ENCODE results near the gene CDHR2.

The CDHR2 gene

GRCh38 chr5:176553260-176554085 lies 4.3 kb downstream of the CDHR2 start:
- no peak overlapping the region for H3K4me3 ChIP-seq (ENCODE audit: low read length)
- no peak for TF ChIP-seq CTCF (IDR thresholded peaks at IDR 0.05; ENCODE audit: insufficient read depth, low read depth, low read length, missing control alignments)
- DNase-seq (ENCODE audit: low read depth) = peak; percentile 97

DNA sequence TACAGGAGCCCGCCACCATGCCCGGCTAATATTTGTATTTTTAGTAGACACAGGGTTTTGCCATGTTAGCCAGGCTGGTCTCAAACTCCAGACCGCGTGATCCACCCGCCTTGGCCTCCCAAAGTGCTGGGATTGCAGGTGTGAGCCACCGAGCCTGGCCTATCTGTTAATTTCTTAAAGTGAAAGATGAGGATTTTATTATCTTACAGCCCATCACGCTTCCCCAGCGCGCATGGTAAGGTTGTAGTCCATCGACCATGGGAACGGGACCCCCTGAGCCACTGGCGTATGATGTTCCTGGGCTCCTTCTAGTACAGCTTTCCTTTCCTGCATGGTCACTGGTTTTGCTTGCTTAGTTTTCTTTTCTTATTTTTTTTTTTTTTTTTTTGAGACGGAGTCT lies 8.7 kb downstream of the CDHR2 start:
- TF ChIP-seq CTCF (IDR thresholded peaks at IDR 0.05; ENCODE audit: insufficient read depth, low read depth, low read length, missing control alignments) = no peak
- DNase-seq (ENCODE audit: low read depth) = no peak
- no peak overlapping the region for H3K4me3 ChIP-seq (ENCODE audit: low read length)

DNA sequence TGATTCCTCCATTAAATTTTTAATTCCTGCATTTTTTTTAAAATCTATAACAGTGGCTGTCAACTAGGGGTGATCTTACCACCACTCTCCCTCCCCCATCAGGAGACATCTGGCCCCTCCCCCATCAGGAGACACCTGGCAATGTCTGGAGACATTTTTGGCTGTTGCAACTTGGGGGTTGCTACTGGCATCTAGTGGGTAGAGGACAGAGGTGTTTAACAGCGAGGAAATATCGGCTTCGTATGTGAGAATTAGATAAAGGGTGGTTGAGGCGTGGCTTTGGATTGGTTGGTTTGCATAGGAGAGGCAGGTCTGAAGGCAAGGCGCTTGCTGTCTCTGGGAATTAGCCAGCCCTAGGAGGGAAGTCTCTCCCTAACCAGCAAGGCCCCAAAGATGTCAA lies 10.5 kb downstream of the CDHR2 start:
- DNase-seq (ENCODE audit: low read depth) = peak; percentile 29
- TF ChIP-seq CTCF (IDR thresholded peaks at IDR 0.05; ENCODE audit: insufficient read depth, low read depth, low read length, missing control alignments) = peak; percentile 26
- H3K4me3 ChIP-seq (ENCODE audit: low read length) = no peak overlapping the region

DNA sequence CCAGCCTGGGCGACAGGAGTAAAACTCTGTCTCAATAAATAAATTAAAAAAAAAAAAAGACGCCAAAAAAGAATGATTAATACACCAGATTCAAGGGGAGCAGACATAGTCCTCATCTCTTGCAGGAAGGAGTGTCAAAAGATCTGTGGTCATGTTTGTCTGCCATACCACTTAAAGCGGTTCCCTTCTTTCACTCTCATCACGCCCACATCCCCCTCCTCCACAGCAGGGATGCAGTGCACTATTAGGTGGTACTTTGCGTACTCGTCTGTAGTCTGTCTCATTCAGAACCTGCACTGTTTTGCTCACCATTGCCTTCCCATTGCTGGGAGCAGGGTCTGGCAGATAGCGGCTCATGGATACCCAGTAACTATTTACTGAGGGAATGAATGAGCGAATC lies 11.2 kb downstream of the CDHR2 start:
- DNase-seq (ENCODE audit: low read depth) = no peak
- H3K4me3 ChIP-seq (ENCODE audit: low read length) = no peak overlapping the region
- no peak for TF ChIP-seq CTCF (IDR thresholded peaks at IDR 0.05; ENCODE audit: insufficient read depth, low read depth, low read length, missing control alignments)

- no peak for TF ChIP-seq CTCF (IDR thresholded peaks at IDR 0.05; ENCODE audit: insufficient read depth, low read depth, low read length, missing control alignments)
- H3K4me3 ChIP-seq (ENCODE audit: low read length) = no peak overlapping the region
- peak; percentile 31 for DNase-seq (ENCODE audit: low read depth)
These were observed 12.1 kb downstream of the CDHR2 start for GRCh38 chr5:176561259-176561658.

DNA sequence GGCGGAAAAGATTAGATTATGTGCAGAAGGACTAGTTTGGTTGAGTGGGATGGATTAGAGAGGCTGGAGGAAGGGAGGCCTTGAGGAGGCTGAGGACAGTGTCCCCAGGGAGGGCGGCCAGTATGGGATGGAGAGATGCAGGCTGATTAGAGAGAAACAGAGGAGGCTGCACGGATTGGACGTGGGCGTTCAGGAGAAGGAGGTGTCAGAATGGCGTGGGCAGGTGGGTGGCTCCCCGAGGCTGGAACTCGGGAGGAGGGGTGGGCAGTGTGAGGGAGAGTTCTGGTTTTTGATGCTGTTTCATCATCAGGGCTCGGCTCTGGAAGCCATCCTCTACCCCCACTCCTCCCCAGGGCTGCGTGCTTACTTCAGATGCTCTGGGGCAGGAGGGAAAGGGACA lies 13.0 kb downstream of the CDHR2 start:
- no peak for DNase-seq (ENCODE audit: low read depth)
- no peak overlapping the region for H3K4me3 ChIP-seq (ENCODE audit: low read length)
- no peak for TF ChIP-seq CTCF (IDR thresholded peaks at IDR 0.05; ENCODE audit: insufficient read depth, low read depth, low read length, missing control alignments)

GRCh38 chr5:176564002-176564401 lies 14.9 kb downstream of the CDHR2 start:
- no peak for TF ChIP-seq CTCF (IDR thresholded peaks at IDR 0.05; ENCODE audit: insufficient read depth, low read depth, low read length, missing control alignments)
- DNase-seq (ENCODE audit: low read depth) = peak; percentile 79
- no peak overlapping the region for H3K4me3 ChIP-seq (ENCODE audit: low read length)
